Middle frontal gyrus (tissue), 1 donor: ENCODE measurements around the gene STK38.
"Not testable (repeated sequence)": the region's sequence is repeated elsewhere in the genome, so short reads cannot be mapped to it uniquely, and the experiment has no call there.

Experiments used
- DNase-seq: peaks from one replicate; pipeline ENCODE4 v3.0.0-alpha.2; 2015; ENCODE audit warnings: low spot score; ENCODE audit errors: extremely low spot score

STK38 gene

GRCh38 chr6:36546920-36547645 is at the start of gene STK38:
STK38 (minus strand) TSS chr6:36547479; CDS start chr6:36540202, 7,277 bp downstream.
- peak; percentile 79 for DNase-seq

GRCh38 chr6:36596356-36596755 is 49.1 kb upstream of the STK38 start:
- DNase-seq: no peak

GRCh38 chr6:36594816-36595643 is 47.8 kb upstream of the STK38 start:
- no peak for DNase-seq

- DNase-seq: peak; percentile 98
Measured at GRCh38 chr6:36594029-36594815, 46.9 kb upstream of the STK38 start, which contains the start of gene SRSF3. SRSF3 (plus strand) TSS chr6:36594362; CDS start chr6:36596763, 2,401 bp downstream.

- peak; percentile 33 for DNase-seq
Measured at GRCh38 chr6:36593569-36594028, 46.3 kb upstream of the STK38 start.

- no peak for DNase-seq
Measured at GRCh38 chr6:36592221-36592655, 45.0 kb upstream of the STK38 start.

- DNase-seq: no peak
Measured at GRCh38 chr6:36590237-36590636, 43.0 kb upstream of the STK38 start.

- not testable (repeated sequence) for DNase-seq
Measured at GRCh38 chr6:36589025-36589400, 41.7 kb upstream of the STK38 start.

- DNase-seq: no peak
Measured at GRCh38 chr6:36586606-36587005, 39.3 kb upstream of the STK38 start.

GRCh38 chr6:36581716-36582115 is 34.4 kb upstream of the STK38 start:
- DNase-seq: no peak

- no peak for DNase-seq
Measured at GRCh38 chr6:36580184-36580526, 32.9 kb upstream of the STK38 start.

- DNase-seq: no peak
Measured at GRCh38 chr6:36578431-36578830, 31.2 kb upstream of the STK38 start.

- no peak for DNase-seq
Measured at GRCh38 chr6:36578030-36578429, 30.8 kb upstream of the STK38 start.

GRCh38 chr6:36577301-36577700 is 30.0 kb upstream of the STK38 start:
- DNase-seq: no peak

- DNase-seq: no peak
Measured at GRCh38 chr6:36576578-36576977, 29.3 kb upstream of the STK38 start.

GRCh38 chr6:36574679-36575078 is 27.4 kb upstream of the STK38 start:
- DNase-seq: no peak

GRCh38 chr6:36572353-36573311 is 25.4 kb upstream of the STK38 start:
- DNase-seq: not testable (repeated sequence)

GRCh38 chr6:36571122-36572043 is 24.1 kb upstream of the STK38 start:
- DNase-seq: no peak

- no peak for DNase-seq
Measured at GRCh38 chr6:36570264-36570663, 23.0 kb upstream of the STK38 start.
